RCC 7860 (cell line): ENCODE data around the gene FOXJ1.
A peak's percentile ranks its signal among the peaks of the same experiment; 100 is the strongest.

ENCODE experiments used
- DNase-seq: peaks from one replicate; pipeline ENCODE4 v3.0.0-alpha.2; 2015; ENCODE audit warnings: low spot score
- FAIRE-seq: peaks from 2 replicates; lab custom pipeline; 2012; peaks lifted over from hg19 to GRCh38; lab: Jason Lieb, UNC

FOXJ1 gene

DNA sequence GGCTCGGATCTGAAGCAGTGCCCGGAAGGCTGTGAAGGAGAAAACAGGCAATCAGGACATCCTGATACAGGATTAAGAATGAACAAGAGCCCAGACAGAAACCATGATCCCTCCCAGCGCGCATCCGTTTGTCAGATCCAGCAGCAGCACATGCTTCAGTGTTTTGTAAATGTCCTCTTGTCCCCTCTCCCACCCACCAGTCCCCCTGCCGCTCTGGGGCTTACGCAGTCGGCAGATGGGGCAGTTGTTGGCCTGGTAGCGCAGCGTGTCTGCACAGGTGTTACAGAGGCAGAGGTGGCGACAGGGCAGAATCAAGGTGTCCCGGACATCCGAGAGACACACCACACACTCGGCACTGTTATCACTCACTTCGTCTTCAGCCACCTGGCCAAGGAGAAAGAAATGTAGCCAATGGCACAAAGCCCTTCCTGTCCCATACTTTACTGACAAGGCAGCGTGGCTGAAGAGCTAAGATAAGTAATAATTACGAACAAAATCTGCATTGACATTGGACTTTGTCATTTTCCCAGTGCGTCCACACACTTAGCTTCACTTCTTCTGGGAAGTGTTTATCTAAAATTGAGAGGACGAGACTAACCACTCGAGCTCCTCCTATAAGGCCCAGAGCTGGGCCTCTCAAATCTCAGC is 20.7 kb upstream of the FOXJ1 start:
- no peak for FAIRE-seq
- DNase-seq = no peak

GRCh38 chr17:76160896-76161528 is 20.0 kb upstream of the FOXJ1 start:
- FAIRE-seq (no peak), DNase-seq (no peak)

GRCh38 chr17:76159157-76159556 is 18.1 kb upstream of the FOXJ1 start:
- no peak for FAIRE-seq
- DNase-seq = no peak

DNA sequence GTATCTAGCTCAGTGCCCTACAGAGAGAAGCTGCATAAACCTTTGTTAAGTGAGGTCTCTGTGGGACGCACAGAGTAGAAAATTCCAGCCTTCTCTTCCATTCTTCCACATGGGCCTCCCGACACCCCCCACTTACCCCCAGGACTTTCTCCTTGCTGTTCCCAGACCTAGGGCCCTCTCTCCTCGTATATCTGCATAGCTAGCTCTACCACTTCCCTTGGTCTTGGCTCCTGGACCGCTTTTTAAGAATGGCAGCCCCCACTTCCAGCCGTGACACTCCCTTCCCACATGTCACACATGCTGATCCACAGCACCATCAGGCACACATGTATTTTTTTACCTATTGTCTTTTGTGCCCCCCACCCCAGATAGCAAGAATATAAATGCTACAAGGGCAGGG is 16.7 kb upstream of the FOXJ1 start:
- FAIRE-seq = no peak

GRCh38 chr17:76156662-76156991 is 15.6 kb upstream of the FOXJ1 start:
- no peak for FAIRE-seq
- DNase-seq = no peak

More for the DNA sequence above, 16.7 kb upstream of the FOXJ1 start:
- no peak for DNase-seq

GRCh38 chr17:76155988-76156661 is 15.1 kb upstream of the FOXJ1 start:
- DNase-seq (no peak), FAIRE-seq (no peak)

- DNase-seq (no peak), FAIRE-seq (no peak)
Measured at GRCh38 chr17:76154936-76155845, 14.1 kb upstream of the FOXJ1 start.

DNA sequence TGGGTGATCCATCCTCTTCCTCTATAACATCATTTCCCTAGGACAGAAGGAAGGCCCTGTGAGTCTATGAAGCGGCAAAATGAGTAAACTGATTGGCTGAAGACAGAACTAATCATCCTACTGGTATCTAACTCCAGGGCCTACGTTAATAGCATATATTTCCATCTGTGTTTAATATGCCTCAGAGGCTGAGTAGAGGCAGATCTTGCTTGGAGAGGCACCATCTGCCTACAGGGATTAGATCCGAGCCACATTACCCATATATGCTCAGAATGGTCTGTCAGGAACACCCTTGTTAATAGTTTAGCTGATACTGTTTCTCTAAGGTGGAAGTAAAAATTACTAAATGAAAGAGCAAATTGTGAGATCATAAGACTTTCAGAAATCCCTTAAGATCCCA is 13.2 kb upstream of the FOXJ1 start:
- DNase-seq (no peak), FAIRE-seq (no peak)

GRCh38 chr17:76153640-76154039 is 12.6 kb upstream of the FOXJ1 start:
- FAIRE-seq = no peak
- DNase-seq = no peak

GRCh38 chr17:76153202-76153601 is 12.2 kb upstream of the FOXJ1 start:
- DNase-seq = no peak
- FAIRE-seq = no peak

- no peak for DNase-seq
- FAIRE-seq = no peak
Measured at GRCh38 chr17:76152591-76152990, 11.5 kb upstream of the FOXJ1 start.

DNA sequence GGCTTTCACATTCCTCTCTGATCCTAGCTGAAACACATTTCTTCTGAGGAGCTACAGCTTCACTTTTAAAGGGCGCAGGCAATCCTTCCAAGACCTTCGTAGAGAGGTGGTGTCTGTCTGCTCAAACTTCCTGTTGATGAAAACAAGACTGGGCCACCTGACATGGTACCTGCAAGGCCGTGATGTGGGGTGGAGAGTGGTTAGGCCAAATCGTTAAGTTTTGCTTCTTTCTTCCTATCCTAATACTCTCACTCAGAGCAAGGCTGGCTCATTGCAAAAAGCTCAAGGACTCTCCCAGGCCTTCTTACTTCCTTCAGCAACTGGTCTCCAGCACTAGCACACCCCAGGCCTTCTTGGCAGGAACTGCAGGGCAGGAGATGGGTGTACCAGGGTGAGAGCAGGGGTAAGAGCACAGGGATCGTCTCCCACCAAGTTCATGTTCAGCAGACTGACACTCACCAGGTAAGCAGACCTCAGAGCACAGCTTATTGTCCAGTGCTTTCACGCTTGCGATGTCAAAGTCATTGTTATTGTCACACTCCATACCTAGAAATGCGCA is 10.9 kb upstream of the FOXJ1 start:
- no peak for FAIRE-seq

GRCh38 chr17:76150712-76151622 is 9.9 kb upstream of the FOXJ1 start:
- no peak for DNase-seq
- FAIRE-seq = no peak

More for the DNA sequence above, 10.9 kb upstream of the FOXJ1 start:
- DNase-seq = no peak

DNA sequence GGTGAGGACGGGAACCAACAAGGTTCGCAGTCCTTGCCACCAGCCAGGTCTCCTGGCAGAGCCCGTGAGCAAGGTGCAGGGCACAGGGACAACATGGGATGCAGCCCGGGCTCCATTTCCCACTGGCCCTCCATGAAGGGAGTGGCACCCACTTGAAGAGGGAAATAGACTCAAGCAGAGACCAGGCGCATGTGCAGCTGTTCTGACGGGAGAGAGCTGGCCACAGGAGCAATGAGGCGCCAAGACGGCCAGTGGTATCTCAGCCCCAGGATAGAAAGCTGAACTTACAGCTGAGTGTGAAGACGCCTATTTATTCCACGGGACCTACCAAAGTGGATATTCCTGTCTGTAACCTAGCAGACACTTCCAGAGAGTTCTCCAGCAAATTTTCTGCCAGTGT is 8.2 kb upstream of the FOXJ1 start:
- DNase-seq = no peak
- FAIRE-seq = no peak

DNA sequence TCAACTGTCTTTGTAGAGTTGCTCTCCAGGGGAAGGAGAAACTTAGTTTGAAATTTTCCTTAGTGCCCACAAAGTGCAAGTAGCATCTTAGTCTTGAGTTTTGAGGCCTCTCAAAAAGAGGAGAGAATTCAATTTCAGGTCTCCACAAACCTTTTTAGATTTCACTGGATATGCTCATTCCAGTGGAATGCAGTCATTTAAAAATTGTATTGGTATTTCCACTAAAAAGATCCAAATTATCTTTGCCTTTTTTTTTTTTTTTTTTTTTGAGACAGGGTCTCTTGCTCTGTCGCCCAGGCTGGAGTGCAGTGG is 6.9 kb upstream of the FOXJ1 start:
- FAIRE-seq = no peak
- no peak for DNase-seq

DNA sequence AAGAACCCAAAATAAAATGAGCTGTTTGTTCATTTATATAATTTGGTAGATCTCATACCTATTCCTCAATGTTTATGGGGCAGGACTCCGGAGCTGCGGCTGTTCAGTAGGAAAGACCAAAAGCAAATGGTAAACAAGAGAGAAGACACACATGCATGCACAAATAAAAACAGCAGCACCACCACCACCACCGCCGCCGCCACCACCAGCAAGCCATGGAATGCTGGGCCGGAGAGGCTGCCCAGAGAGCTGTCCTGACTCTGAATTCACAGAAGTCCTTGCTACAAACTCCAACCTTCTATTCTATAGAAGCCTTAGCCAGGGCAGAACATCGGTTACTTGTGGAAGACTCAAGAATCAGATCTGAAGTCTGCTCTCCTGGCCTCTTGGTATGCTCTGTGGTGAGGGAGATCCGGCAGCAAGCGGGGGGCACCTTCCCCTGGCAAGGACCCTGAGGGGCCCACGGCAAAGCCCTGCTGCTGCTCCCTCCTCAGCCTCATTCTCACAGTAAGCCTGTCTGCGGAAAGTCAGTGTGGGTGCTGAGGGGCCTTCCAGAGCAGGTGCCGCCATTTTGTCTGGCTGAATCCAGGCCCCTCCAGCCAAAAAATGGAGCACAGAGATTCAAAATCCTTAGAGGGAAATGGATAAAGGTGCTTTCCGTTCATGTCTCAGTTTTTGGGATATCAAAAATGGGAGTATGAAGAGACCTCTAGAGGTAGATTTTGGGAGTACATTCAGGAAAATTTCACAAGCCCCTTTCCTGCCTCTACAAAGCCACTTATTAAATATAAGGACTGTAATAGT is 6.4 kb upstream of the FOXJ1 start:
- no peak for FAIRE-seq
- peak; percentile 24 for DNase-seq

DNA sequence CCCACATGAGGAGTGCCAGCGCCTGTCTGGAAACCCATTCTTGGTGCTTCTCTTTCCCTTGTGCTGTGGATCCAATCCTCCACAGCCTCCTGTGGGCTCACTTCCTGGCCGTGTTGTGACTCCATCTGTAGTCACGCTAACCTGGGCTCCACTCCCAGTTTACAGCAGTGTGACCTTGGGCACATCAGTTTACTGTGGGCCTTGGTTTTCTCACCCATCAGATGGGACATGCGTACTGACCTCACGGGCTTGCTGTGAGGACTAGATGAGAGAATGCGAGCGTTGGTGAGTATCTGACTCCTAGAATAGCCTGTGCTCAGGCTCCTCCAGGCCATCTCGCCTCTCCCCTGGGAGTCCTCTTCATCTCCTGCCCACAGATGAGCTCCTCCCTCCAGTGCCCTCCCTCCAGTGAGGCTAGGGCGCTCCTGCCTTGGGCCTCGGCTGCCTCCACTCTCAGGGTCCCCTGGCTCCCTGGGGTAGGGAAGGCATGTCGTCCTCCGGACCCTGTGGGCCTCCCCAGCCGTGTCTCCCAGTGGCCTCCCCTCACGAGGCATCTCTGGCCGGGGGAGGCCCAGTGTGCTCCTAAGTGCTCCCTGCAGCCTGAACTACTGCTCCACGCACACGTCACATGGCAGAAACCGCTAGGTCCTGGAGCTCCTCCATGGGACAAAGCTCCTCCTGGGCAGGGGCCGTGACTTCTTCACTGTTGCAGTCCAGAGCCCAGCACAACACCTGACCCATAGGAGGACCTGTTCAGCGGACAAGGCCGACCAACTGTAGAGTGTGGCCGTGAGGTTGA is 5.2 kb upstream of the FOXJ1 start:
- no peak for FAIRE-seq
- no peak for DNase-seq

- DNase-seq = no peak
- FAIRE-seq = no peak
Measured at GRCh38 chr17:76145231-76146052, 4.4 kb upstream of the FOXJ1 start.
